Mesenchymal stem cell (in vitro differentiated cells and primary cell): ENCODE results near the gene SIPA1L3.

Experiments
- DNase-seq: peaks from one replicate; pipeline ENCODE4 v3.0.0-alpha.2; 2013
- H2AFZ ChIP-seq: one replicate; pipeline ENCODE4 v1.6.1; 2013; ENCODE audit warnings: low read depth, mild to moderate bottlenecking, control low read depth, inconsistent platforms, low read length, moderate library complexity
- H2AK5ac ChIP-seq: 2 replicates; pipeline ENCODE4 v1.6.1; 2013; ENCODE audit warnings: low read length, moderate library complexity, mild to moderate bottlenecking, inconsistent platforms; ENCODE audit not compliant: severe bottlenecking
- H2BK120ac ChIP-seq: one replicate; pipeline ENCODE4 v1.6.1; 2013; ENCODE audit warnings: low read depth, mild to moderate bottlenecking, inconsistent platforms, low read length, moderate library complexity
- H2BK12ac ChIP-seq, 2 experiments: one replicate each; pipeline ENCODE4 v1.6.1; 2013; ENCODE audit warnings: inconsistent platforms in 2 of 2, low read length in 2 of 2, mild to moderate bottlenecking in 2 of 2, moderate library complexity in 2 of 2, control low read depth in 1 of 2
- H2BK15ac ChIP-seq: one replicate; pipeline ENCODE4 v1.6.1; 2013; ENCODE audit warnings: mild to moderate bottlenecking, low read depth, inconsistent platforms; ENCODE audit not compliant: poor library complexity, severe bottlenecking
- H2BK5ac ChIP-seq: 2 replicates; pipeline ENCODE4 v1.6.1; 2013; ENCODE audit warnings: low read depth, mild to moderate bottlenecking, low read length, control low read depth, inconsistent platforms; ENCODE audit not compliant: poor library complexity, severe bottlenecking
- H3K14ac ChIP-seq, 2 experiments: one replicate each; pipeline ENCODE4 v1.6.1; 2013; ENCODE audit warnings: inconsistent platforms in 2 of 2, low read length in 2 of 2, control low read depth in 1 of 2, mild to moderate bottlenecking in 1 of 2, moderate library complexity in 1 of 2
- H3K18ac ChIP-seq, 2 experiments: one replicate each; pipeline ENCODE4 v1.6.1; 2013; ENCODE audit warnings: inconsistent platforms in 2 of 2, low read length in 2 of 2, control low read depth in 1 of 2, low read depth in 1 of 2, mild to moderate bottlenecking in 1 of 2
- H3K23ac ChIP-seq, 2 experiments: one replicate each; pipeline ENCODE4 v1.6.1; 2013; ENCODE audit warnings: inconsistent platforms in 2 of 2, low read length in 2 of 2, mild to moderate bottlenecking in 2 of 2, moderate library complexity in 2 of 2, control low read depth in 1 of 2
- H3K27ac ChIP-seq: 2 replicates; pipeline ENCODE4 v1.5.1; 2013; ENCODE audit warnings: mild to moderate bottlenecking, moderate library complexity, low read length, control low read depth, inconsistent platforms; ENCODE audit not compliant: poor library complexity, severe bottlenecking
- H3K27me3 ChIP-seq, 2 experiments: 2 replicates each; pipeline versions ENCODE4 v1.6.1 to v1.7.0; 2013; ENCODE audit warnings: low read length in 2 of 2, mild to moderate bottlenecking in 2 of 2, moderate library complexity in 2 of 2, control low read depth in 1 of 2, inconsistent platforms in 1 of 2; ENCODE audit not compliant: control insufficient read depth in 1 of 2, insufficient read depth in 1 of 2
- H3K36me3 ChIP-seq, 2 experiments: 2 replicates each; pipeline versions ENCODE4 v1.6.1 to v1.7.0; 2013; ENCODE audit warnings: low read length in 2 of 2, control low read depth in 1 of 2, inconsistent platforms in 1 of 2, low read depth in 1 of 2, mild to moderate bottlenecking in 1 of 2; ENCODE audit not compliant: insufficient read depth in 2 of 2, control insufficient read depth in 1 of 2
- H3K4ac ChIP-seq, 2 experiments: one replicate each; pipeline ENCODE4 v1.6.1; 2013; ENCODE audit warnings: inconsistent platforms in 2 of 2, low read length in 2 of 2, mild to moderate bottlenecking in 2 of 2, moderate library complexity in 2 of 2, control low read depth in 1 of 2, low read depth in 1 of 2
- H3K4me1 ChIP-seq: 2 replicates; pipeline ENCODE4 v1.6.1; 2013; ENCODE audit warnings: low read depth, low read length, control low read depth; ENCODE audit not compliant: control insufficient read depth, insufficient read depth
- H3K4me2 ChIP-seq: 2 replicates; pipeline ENCODE4 v1.6.1; 2013; ENCODE audit warnings: low read length, mild to moderate bottlenecking, inconsistent platforms; ENCODE audit not compliant: poor library complexity, severe bottlenecking
- H3K4me3 ChIP-seq, 2 experiments: 2 replicates each; pipeline versions ENCODE4 v1.5.1 to v1.7.0; 2013; ENCODE audit warnings: low read length in 2 of 2, mild to moderate bottlenecking in 2 of 2, control low read depth in 1 of 2, low read depth in 1 of 2; ENCODE audit not compliant: insufficient read depth in 1 of 2
- H3K79me1 ChIP-seq: replicated peaks from 2 replicates; pipeline ENCODE4 v1.6.1; 2013; ENCODE audit warnings: mild to moderate bottlenecking, control low read depth, low read length, inconsistent platforms; ENCODE audit not compliant: poor library complexity, severe bottlenecking
- H3K9ac ChIP-seq: 2 replicates; pipeline ENCODE4 v1.7.0; 2013; ENCODE audit warnings: mild to moderate bottlenecking, low read length, moderate library complexity
- H3K9me3 ChIP-seq: 2 replicates; pipeline ENCODE4 v1.7.0; 2013; ENCODE audit warnings: mild to moderate bottlenecking, low read length; ENCODE audit not compliant: control insufficient read depth
- H4K8ac ChIP-seq: one replicate; pipeline ENCODE4 v1.6.1; 2013; ENCODE audit warnings: inconsistent platforms, mild to moderate bottlenecking, low read length, moderate library complexity
- H4K91ac ChIP-seq: one replicate; pipeline ENCODE4 v1.6.1; 2013; ENCODE audit warnings: mild to moderate bottlenecking, low read length, inconsistent platforms
- WGBS: methylation state at CpG from one replicate; pipeline ENCODE4 v1.1.7; 2013; ENCODE audit warnings: mixed read lengths; 5-methylcytosine and 5-hydroxymethylcytosine counted together

Gene SIPA1L3

DNA sequence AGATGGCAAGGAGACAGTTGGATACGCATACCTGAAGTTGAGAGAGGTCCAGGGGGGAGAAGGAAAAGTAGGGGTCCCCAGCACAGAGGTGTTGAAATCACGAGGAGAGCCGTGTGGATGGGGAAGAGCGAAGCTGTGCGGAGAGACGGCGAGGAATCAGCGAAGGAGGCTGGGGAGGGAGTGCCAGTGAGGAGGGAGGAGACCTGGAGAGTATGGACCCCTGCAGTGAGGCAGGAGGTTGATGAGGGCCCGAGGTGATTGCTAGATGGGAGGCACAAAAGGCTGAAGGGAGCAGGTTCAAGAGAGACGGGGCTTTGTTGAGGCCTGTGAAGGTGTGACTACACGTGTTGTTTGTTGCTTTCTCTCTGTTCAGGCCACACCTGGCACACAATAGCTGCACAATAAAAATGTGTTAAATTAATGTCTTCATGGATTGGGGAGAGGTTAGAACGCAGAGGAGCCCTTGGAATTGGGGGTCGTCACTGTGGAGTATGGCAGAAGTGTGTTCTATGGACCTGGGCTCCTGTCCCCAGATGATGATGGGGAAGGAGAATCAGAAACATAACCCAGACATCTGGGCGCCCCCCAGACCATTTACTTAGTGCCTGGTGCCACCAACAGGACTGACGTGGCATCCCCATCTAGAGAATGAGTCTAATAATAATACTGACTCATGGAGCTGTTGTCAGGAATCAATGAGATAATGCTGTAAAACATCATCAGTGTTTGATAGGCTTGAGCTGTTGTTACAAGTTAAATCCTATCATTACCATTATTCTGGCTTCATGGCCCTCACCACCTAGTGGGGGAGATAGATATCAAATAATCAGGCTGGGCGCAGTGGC lies 137.5 kb downstream of the SIPA1L3 start:
- 82% methylated on average over 13 of the region's 16 CpGs for WGBS

DNA sequence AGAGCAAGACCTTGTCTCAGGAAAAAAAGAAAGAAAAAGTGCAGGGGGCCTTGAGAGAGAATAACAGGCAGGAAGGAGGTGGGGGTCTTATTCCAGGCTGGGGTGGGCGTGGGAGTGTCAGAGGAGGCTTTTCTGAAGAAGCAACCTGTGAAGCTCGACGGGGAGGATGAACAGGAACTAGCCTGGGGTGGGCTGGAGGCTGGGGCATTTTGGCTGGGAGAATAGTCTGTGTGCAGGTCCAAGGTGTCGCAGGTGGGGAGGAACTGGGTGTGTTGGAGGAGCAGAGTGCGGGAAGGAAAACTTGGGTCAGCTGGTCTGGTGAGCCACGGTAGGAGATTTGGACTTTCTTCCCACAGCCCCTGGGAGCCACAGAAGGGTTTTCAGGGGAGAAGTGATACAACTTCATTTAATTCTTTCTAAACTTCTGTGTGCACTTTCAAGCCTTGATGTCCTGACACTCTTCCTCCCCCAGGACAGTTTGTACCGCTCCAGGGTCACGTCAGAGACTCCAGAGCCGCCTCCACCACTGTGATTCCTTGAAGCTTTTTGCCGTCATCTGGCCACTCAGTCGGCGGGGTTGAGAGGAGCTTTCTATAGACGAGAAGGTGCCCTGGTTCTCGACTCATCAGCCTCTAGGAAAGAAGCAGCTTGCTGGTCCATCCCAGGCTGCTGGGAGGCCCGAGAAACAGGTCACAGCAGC lies 138.7 kb downstream of the SIPA1L3 start:
- H2AFZ ChIP-seq: no peak overlapping the region
- H3K27ac ChIP-seq: no peak overlapping the region
- no peaks in the 10 kb centered on the region for H3K27me3 ChIP-seq
- peaks cover 8 to 10% of the 10 kb centered on the region in 2 experiments for H3K36me3 ChIP-seq
- peaks cover 36% of the 10 kb centered on the region for H3K4me1 ChIP-seq
- no peaks in the 10 kb centered on the region for H3K9me3 ChIP-seq
- WGBS: 87% methylated on average over 14 of the region's 15 CpGs
- H3K4me3 ChIP-seq: no peak overlapping the region
- H2BK5ac ChIP-seq: no peak overlapping the region
- H3K4ac ChIP-seq: no peak overlapping the region
- H2AK5ac ChIP-seq: peak overlapping the region; percentile 43
- H2BK15ac ChIP-seq: peak overlapping the region; percentile 17
- DNase-seq: no peak
- H3K9ac ChIP-seq: no peak overlapping the region
- peaks cover 39% of the 10 kb centered on the region for H3K79me1 ChIP-seq
- no peak overlapping the region for H3K14ac ChIP-seq
- H2BK120ac ChIP-seq: no peak overlapping the region
- no peak overlapping the region for H3K18ac ChIP-seq
- H3K4me2 ChIP-seq: no peak overlapping the region
- no peak overlapping the region for H4K8ac ChIP-seq
- no peak overlapping the region for H3K23ac ChIP-seq
- H2BK12ac ChIP-seq: no peak overlapping the region
- no peak overlapping the region for H4K91ac ChIP-seq

More for the DNA sequence above, 137.5 kb downstream of the SIPA1L3 start:
- peaks cover 34% of the 10 kb centered on the region for H3K79me1 ChIP-seq
- peaks cover 8 to 10% of the 10 kb centered on the region in 2 experiments for H3K36me3 ChIP-seq
- H3K18ac ChIP-seq: no peak overlapping the region
- H2BK120ac ChIP-seq: no peak overlapping the region
- no peak overlapping the region for H3K14ac ChIP-seq
- H3K27me3 ChIP-seq: no peaks in the 10 kb centered on the region
- H2BK15ac ChIP-seq: no peak overlapping the region
- peak overlapping the region; percentile 18 for H4K91ac ChIP-seq
- no peaks in the 10 kb centered on the region for H3K9me3 ChIP-seq
- H3K4ac ChIP-seq: no peak overlapping the region
- peak; percentile 38 for DNase-seq
- H2AK5ac ChIP-seq: peak overlapping the region; percentile 40
- no peak overlapping the region for H3K4me3 ChIP-seq
- no peak overlapping the region for H2BK12ac ChIP-seq
- H3K27ac ChIP-seq: no peak overlapping the region
- peak overlapping the region; percentile 57 for H3K9ac ChIP-seq
- H4K8ac ChIP-seq: no peak overlapping the region
- H3K23ac ChIP-seq: no peak overlapping the region
- no peak overlapping the region for H2BK5ac ChIP-seq
- H3K4me1 ChIP-seq: peaks cover 36% of the 10 kb centered on the region
- H3K4me2 ChIP-seq: no peak overlapping the region
- H2AFZ ChIP-seq: no peak overlapping the region

DNA sequence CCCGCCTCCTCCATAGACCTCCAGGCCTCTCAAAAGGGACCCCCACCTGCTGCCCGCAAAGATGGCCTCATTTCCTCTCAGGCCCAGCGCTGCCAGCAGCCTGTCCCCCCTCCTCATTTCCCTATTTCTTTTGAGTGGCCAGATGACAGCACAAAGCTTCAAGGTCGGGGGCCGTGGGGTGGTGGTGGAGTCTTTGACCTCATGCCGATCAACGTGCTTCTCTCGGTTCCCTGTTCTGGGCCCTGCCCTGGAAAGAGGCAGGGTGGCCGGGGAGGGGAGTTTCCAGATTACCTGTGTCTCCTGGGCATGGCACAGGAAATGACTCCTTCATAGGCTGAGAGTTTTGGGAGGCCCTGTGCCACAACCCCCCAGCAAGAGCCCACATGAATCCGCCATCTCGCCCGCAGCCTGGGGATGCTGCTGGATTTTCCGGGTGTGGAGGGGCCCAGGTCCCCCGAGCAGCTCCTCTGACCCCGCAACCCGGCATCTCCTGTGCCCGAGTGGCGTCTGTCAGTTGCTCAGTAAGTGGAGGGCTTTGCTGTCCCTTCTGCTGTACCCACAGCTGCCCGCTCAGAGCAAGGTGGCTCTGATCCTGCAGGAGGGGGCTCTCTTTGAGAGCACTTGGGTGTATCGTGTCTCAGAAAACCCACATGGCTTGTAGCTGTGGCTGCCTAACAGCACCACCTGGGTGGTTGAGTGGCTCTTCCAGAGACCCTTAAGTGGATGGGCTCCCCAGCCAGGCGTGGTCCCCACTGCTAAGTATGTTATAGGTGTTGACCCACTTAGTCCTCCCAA lies 139.4 kb downstream of the SIPA1L3 start:
- Histone ChIP-seq H3K23ac (no peak overlapping the region), H3K27me3 (no peaks in the 10 kb centered on the region), H3K9ac (no peak overlapping the region), H2BK120ac (no peak overlapping the region), H3K27ac (no peak overlapping the region), H3K4me1 (peaks cover 36% of the 10 kb centered on the region), H3K14ac (no peak overlapping the region), H3K4me2 (no peak overlapping the region), H2AFZ (no peak overlapping the region), H2BK12ac (no peak overlapping the region), H4K8ac (no peak overlapping the region), H3K18ac (no peak overlapping the region), H2BK15ac (peak overlapping the region; percentile 6), H3K9me3 (no peaks in the 10 kb centered on the region), H3K79me1 (peaks cover 41% of the 10 kb centered on the region), H2BK5ac (no peak overlapping the region), H4K91ac (no peak overlapping the region), H3K36me3 (peaks cover 8 to 10% of the 10 kb centered on the region in 2 experiments), H3K4ac (no peak overlapping the region), H2AK5ac (peak overlapping the region; percentile 41), H3K4me3 (no peak overlapping the region)
- WGBS: 95% methylated on average over 21 of the region's 21 CpGs
- DNase-seq: no peak

DNA sequence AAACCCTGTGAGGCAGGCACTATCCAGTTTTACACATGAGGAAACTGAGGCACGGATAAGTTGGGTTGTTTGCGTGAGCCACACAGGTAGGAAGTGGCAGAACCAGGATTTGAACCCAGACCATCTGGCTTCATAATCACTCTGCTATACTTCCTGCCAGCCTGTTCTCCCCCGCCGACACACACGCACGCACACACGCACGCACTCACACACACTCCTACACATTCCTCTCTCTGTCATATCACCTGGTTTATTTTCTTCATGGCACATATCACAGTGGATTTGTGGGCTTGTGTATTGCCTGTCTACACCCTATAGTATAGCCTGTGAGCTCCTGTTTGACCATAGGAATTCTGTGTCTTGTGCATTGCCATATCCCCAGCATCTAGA lies 140.0 kb downstream of the SIPA1L3 start:
- no peak overlapping the region for H2BK5ac ChIP-seq
- no peak overlapping the region for H4K8ac ChIP-seq
- no peak overlapping the region for H3K9ac ChIP-seq
- H3K4ac ChIP-seq: no peak overlapping the region
- 99% methylated on average over 8 of the region's 8 CpGs for WGBS
- no peaks in the 10 kb centered on the region for H3K9me3 ChIP-seq
- peaks cover 36% of the 10 kb centered on the region for H3K4me1 ChIP-seq
- no peak overlapping the region for H4K91ac ChIP-seq
- no peak overlapping the region for H2BK12ac ChIP-seq
- H3K27me3 ChIP-seq: no peaks in the 10 kb centered on the region
- H3K23ac ChIP-seq: no peak overlapping the region
- H3K14ac ChIP-seq: no peak overlapping the region
- H3K27ac ChIP-seq: no peak overlapping the region
- H2AFZ ChIP-seq: no peak overlapping the region
- H2BK15ac ChIP-seq: no peak overlapping the region
- DNase-seq: no peak
- H2BK120ac ChIP-seq: no peak overlapping the region
- no peak overlapping the region for H3K18ac ChIP-seq
- peaks cover 45% of the 10 kb centered on the region for H3K79me1 ChIP-seq
- no peak overlapping the region for H2AK5ac ChIP-seq
- H3K36me3 ChIP-seq: peaks cover 10 to 12% of the 10 kb centered on the region in 2 experiments
- H3K4me3 ChIP-seq: no peak overlapping the region
- H3K4me2 ChIP-seq: no peak overlapping the region
